GM12878 (cell line): ENCODE results near the gene DLK1. TPM values are rescaled to one million over a fixed set of nuclear protein-coding genes. Genes with fewer than 3 reads are reported as not detected.

Source experiments
- ATAC-seq: fragments of 200-7000 bp; cut with Tn5 transposase; 3 replicates; pipeline ENCODE4 v1.9.1; 2020; ENCODE audit warnings: mild to moderate bottlenecking, moderate library complexity
- BruUV-seq: library from RNA; stranded (reverse); fragments of 400-500 nt; replicated peaks from 2 replicates; lab custom pipeline; 2021; lab: Mats Ljungman, UMichigan
- CTCF ChIA-PET: fragments of 300-600 bp; sonication (Branson Sonifier 250); formaldehyde crosslinking; extraction: SDS; loops from one replicate; lab custom pipeline; 2021; ENCODE audit warnings: inconsistent platforms; lab: Yijun Ruan, JAX
- POLR2A ChIA-PET: fragments of 350-600 bp; formaldehyde crosslinking; extraction: SDS; loops from one replicate; lab custom pipeline; 2021; ENCODE audit warnings: inconsistent platforms; lab: Charles Lee
- RAD21 ChIA-PET: fragments of 300-600 bp; sonication (Branson Sonifier 250); formaldehyde crosslinking; loops from one replicate; lab custom pipeline; 2023; ENCODE audit warnings: antibody characterized with exemption; ENCODE audit not compliant: unreplicated experiment; lab: Charles Lee
- SMC1A ChIA-PET: fragments of 300-600 bp; sonication (Branson Sonifier 250); formaldehyde crosslinking; loops from one replicate; lab custom pipeline; 2023; ENCODE audit not compliant: unreplicated experiment, uncharacterized antibody; lab: Charles Lee
- DNase-seq: peaks from one replicate; pipeline ENCODE4 v3.0.0-alpha.2; 2011; ENCODE audit warnings: low read depth, low spot score
- FAIRE-seq: peaks from 3 replicates; lab custom pipeline; 2011; peaks lifted over from hg19 to GRCh38; lab: Jason Lieb, UNC
- H2AFZ ChIP-seq: 2 replicates; pipeline ENCODE4 v1.6.0; 2011; ENCODE audit warnings: low read depth, low read length, control low read depth; ENCODE audit not compliant: control insufficient read depth
- H3K27ac ChIP-seq: 2 replicates; pipeline ENCODE4 v1.5.1; 2011; ENCODE audit warnings: control low read depth; ENCODE audit not compliant: control insufficient read depth, insufficient read depth
- H3K27me3 ChIP-seq, 2 experiments: replicated peaks in 1 of 2; 2 replicates each; pipeline versions ENCODE4 v1.6.0 to v1.6.1; 2011; ENCODE audit warnings: low read length in 1 of 2; ENCODE audit not compliant: control insufficient read depth in 2 of 2, insufficient read depth in 2 of 2
- H3K36me3 ChIP-seq, 2 experiments: 2 replicates each; pipeline ENCODE4 v1.5.1; 2011; ENCODE audit warnings: low read length in 1 of 2; ENCODE audit not compliant: control insufficient read depth in 2 of 2, insufficient read depth in 2 of 2
- H3K4me1 ChIP-seq: 2 replicates; pipeline ENCODE4 v1.6.1; 2011; ENCODE audit warnings: mild to moderate bottlenecking, low read length, moderate library complexity, mixed read lengths; ENCODE audit not compliant: control insufficient read depth, insufficient read depth
- H3K4me2 ChIP-seq: 2 replicates; pipeline ENCODE4 v1.6.0; 2011; ENCODE audit warnings: control low read depth; ENCODE audit not compliant: control insufficient read depth, insufficient read depth
- H3K4me3 ChIP-seq: fragments of 200-600 bp; sonication (generic); 2 replicates; pipeline ENCODE4 v1.5.1; 2016
- H3K79me2 ChIP-seq: 2 replicates; pipeline ENCODE4 v1.6.0; 2011; ENCODE audit warnings: low read length; ENCODE audit not compliant: control insufficient read depth, insufficient read depth
- H3K9ac ChIP-seq: 2 replicates; pipeline ENCODE4 v1.8.0; 2011; ENCODE audit warnings: low read length, control low read depth, mixed read lengths; ENCODE audit not compliant: control insufficient read depth, insufficient read depth
- H3K9me3 ChIP-seq: replicated peaks from 3 replicates; pipeline ENCODE4 v1.5.1; 2011; ENCODE audit warnings: mild to moderate bottlenecking, low read length; ENCODE audit not compliant: control insufficient read depth, insufficient read depth
- H4K20me1 ChIP-seq: 2 replicates; pipeline ENCODE4 v1.6.0; 2011; ENCODE audit not compliant: control insufficient read depth, insufficient read depth
- BHLHE40 ChIP-seq, 2 experiments: fragments of 450-650 bp in 1 of 2; IDR thresholded peaks; 2 replicates each; pipeline ENCODE4 v1.6.1; 2011 to 2017; ENCODE audit warnings: low read depth in 2 of 2, borderline replicate concordance in 1 of 2, improper control_type of control experiment in 1 of 2, low read length in 1 of 2, mild to moderate bottlenecking in 1 of 2
- HDAC6 ChIP-seq: fragments of 200-600 bp; sonication (generic); IDR thresholded peaks from one replicate; pipeline ENCODE4 v1.8.0; 2017; ENCODE audit warnings: antibody characterized with exemption; ENCODE audit not compliant: unreplicated experiment
- NFIC ChIP-seq: IDR thresholded peaks from 2 replicates; pipeline ENCODE4 v1.6.1; 2012; ENCODE audit warnings: low read depth, mild to moderate bottlenecking, inconsistent platforms, low read length, moderate library complexity
- NFXL1 ChIP-seq: fragments of 450-650 bp; IDR thresholded peaks from 2 replicates; pipeline ENCODE4 v1.6.1; 2017; ENCODE audit warnings: antibody characterized with exemption, mild to moderate bottlenecking, borderline replicate concordance
- NKRF ChIP-seq: fragments of 450-650 bp; conservative IDR thresholded peaks from 2 replicates; pipeline ENCODE4 v1.6.1; 2017; ENCODE audit warnings: mild to moderate bottlenecking, moderate library complexity
- NR2C2 ChIP-seq: IDR thresholded peaks from 2 replicates; pipeline ENCODE4 v1.6.1; 2011; ENCODE audit warnings: borderline replicate concordance, low read depth; ENCODE audit not compliant: control insufficient read depth, insufficient read length
- PAX5 ChIP-seq: IDR thresholded peaks from 2 replicates; pipeline ENCODE4 v1.6.1; 2011; ENCODE audit warnings: low read depth, low read length, borderline replicate concordance
- PAX8 ChIP-seq: fragments of 450-650 bp; IDR thresholded peaks from 2 replicates; pipeline ENCODE4 v1.6.1; 2017; ENCODE audit warnings: mild to moderate bottlenecking, moderate library complexity
- PKNOX1 ChIP-seq: fragments of 450-650 bp; IDR thresholded peaks from 2 replicates; pipeline ENCODE4 v1.6.1; 2016; ENCODE audit warnings: mild to moderate bottlenecking
- STAT1 ChIP-seq: fragments of 450-650 bp; conservative IDR thresholded peaks from 2 replicates; pipeline ENCODE4 v1.6.1; 2014; ENCODE audit warnings: antibody characterized with exemption, mild to moderate bottlenecking
- WGBS: methylation state at CpG from one replicate; pipeline ENCODE4 v1.1.6; 2016; ENCODE audit warnings: low lambda C conversion rate; ENCODE audit not compliant: insufficient replicate concordance, insufficient coverage; ENCODE audit errors: missing lambda C conversion rate; 5-methylcytosine and 5-hydroxymethylcytosine counted together
- in situ Hi-C: fragments of 300-500 bp; cut with MboI; formaldehyde crosslinking; loops from 9 replicates; pipeline ENCODE4 v1.14.3; 2018; ENCODE audit warnings: mixed read lengths
- intact Hi-C: fragments of 100-400 bp; cut with micrococcal nuclease; formaldehyde crosslinking; loops from one replicate; pipeline ENCODE4 v1.14.2; 2022; ENCODE audit not compliant: unreplicated experiment
- polyA plus RNA-seq, 11 experiments: library from polyadenylated mRNA; depleted of rRNA in 4 of 11; unstranded in 6 of 11; stranded (reverse) in 5 of 11; fragments of >200 nt; fragmentation: Nextera tagmentation in 4 of 11; fragmentation: Illumina TruSeq in 1 of 11; extraction: Ambion mirVana in 4 of 11; extraction: Trizol in 1 of 11; gene quantifications; 1 replicate in 1 of 11; 2 replicates in 10 of 11; pipeline versions ENCODE4 v1.2.1 to v1.2.3, GENCODE V29; 2011 to 2016; ENCODE audit warnings: inconsistent platforms in 2 of 11, missing spikeins in 2 of 11, low read depth in 1 of 11
- total RNA-seq, 4 experiments: library from RNA; depleted of rRNA in 3 of 4; stranded (reverse); fragments of >200 nt in 3 of 4; fragmentation: Illumina TruSeq in 1 of 4; extraction: Trizol in 1 of 4; gene quantifications; 2 replicates each; pipeline versions ENCODE4 v1.2.1 to v1.2.3, GENCODE V29; 2013 to 2021
- TF ChIP-seq, protein P1 (sequence below): fragments of 450-650 bp; IDR thresholded peaks from 2 replicates; pipeline ENCODE4 v1.6.1; 2016; ENCODE audit warnings: mild to moderate bottlenecking, moderate library complexity, borderline replicate concordance

Gene DLK1
- total and polyA plus RNA-seq, 10 of the 15 experiments (the other 5 are each of a cell fraction or from before 2014, with no cell fraction given) = 0.87 TPM; not detected in 9

DNA sequence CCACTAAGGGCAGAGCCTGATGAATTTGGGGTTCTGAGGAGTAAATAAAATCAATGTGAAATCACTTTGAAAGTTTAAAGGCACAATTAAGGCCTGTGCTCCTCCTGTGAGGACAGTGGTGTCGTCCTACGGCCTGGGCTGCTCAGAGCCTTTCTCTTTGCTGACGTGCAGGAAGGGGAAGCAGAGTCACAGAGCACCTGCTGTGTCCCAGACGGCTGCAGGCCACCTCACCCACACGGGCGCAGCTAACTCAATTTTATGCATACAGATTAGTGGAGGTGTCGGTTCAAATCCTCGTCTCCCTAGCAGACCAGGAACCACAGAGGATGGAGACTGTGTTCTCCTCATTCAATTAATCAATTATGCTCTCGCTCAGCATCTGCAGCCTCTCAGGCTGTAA, 11.4 kb upstream of the DLK1 start:
- Histone ChIP-seq H3K27me3 (peaks cover 0 to 9% of the 10 kb centered on the region in 2 experiments; a peak in 2 of 4 replicates), H3K27ac (no peak overlapping the region), H3K4me1 (no peaks in the 10 kb centered on the region), H3K4me2 (no peak overlapping the region), H3K79me2 (no peaks in the 10 kb centered on the region), H4K20me1 (no peaks in the 10 kb centered on the region), H3K9ac (no peak overlapping the region), H2AFZ (no peak overlapping the region), H3K4me3 (no peak overlapping the region), H3K36me3 (no peaks in the 10 kb centered on the region), H3K9me3 (no peaks in the 10 kb centered on the region)
- FAIRE-seq (no peak), DNase-seq (no peak), ATAC-seq (no peak)
- CTCF ChIA-PET = no interaction called here
- TF ChIP-seq BHLHE40 (IDR thresholded peaks at IDR 0.05; ENCODE audit: borderline replicate concordance in 1 of 2, low read depth in 2 of 2, low read length in 1 of 2) = no peak
- no peak for TF ChIP-seq NR2C2
- TF ChIP-seq, protein P1, sequence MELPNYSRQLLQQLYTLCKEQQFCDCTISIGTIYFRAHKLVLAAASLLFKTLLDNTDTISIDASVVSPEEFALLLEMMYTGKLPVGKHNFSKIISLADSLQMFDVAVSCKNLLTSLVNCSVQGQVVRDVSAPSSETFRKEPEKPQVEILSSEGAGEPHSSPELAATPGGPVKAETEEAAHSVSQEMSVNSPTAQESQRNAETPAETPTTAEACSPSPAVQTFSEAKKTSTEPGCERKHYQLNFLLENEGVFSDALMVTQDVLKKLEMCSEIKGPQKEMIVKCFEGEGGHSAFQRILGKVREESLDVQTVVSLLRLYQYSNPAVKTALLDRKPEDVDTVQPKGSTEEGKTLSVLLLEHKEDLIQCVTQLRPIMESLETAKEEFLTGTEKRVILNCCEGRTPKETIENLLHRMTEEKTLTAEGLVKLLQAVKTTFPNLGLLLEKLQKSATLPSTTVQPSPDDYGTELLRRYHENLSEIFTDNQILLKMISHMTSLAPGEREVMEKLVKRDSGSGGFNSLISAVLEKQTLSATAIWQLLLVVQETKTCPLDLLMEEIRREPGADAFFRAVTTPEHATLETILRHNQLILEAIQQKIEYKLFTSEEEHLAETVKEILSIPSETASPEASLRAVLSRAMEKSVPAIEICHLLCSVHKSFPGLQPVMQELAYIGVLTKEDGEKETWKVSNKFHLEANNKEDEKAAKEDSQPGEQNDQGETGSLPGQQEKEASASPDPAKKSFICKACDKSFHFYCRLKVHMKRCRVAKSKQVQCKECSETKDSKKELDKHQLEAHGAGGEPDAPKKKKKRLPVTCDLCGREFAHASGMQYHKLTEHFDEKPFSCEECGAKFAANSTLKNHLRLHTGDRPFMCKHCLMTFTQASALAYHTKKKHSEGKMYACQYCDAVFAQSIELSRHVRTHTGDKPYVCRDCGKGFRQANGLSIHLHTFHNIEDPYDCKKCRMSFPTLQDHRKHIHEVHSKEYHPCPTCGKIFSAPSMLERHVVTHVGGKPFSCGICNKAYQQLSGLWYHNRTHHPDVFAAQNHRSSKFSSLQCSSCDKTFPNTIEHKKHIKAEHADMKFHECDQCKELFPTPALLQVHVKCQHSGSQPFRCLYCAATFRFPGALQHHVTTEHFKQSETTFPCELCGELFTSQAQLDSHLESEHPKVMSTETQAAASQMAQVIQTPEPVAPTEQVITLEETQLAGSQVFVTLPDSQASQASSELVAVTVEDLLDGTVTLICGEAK = no peak
- no peak for TF ChIP-seq NKRF
- TF ChIP-seq PAX5 = no peak
- TF ChIP-seq NFIC = no peak
- no peak for TF ChIP-seq PKNOX1
- TF ChIP-seq PAX8 = no peak
- TF ChIP-seq STAT1 = no peak
- no peak for TF ChIP-seq HDAC6
- TF ChIP-seq NFXL1 = no peak
- SMC1A ChIA-PET = no interaction called here
- 7% methylated on average over 9 of the region's 9 CpGs for WGBS
- in situ Hi-C loops = no loop called here
- RAD21 ChIA-PET = no interaction called here
- BruUV-seq = no TSS peak
- POLR2A ChIA-PET = no interaction called here
- intact Hi-C loops = no loop called here
